Measurements from ENCODE around the gene MAP7.

The MAP7 gene

GRCh38 chr6:136527831-136528230 is 22.4 kb downstream of the MAP7 start:
- no peak for DNase-seq

- no peak for DNase-seq
Observed at GRCh38 chr6:136526937-136527336, 23.3 kb downstream of the MAP7 start.

GRCh38 chr6:136526196-136526930 is 23.9 kb downstream of the MAP7 start:
- peak; percentile 63 for DNase-seq

- DNase-seq = no peak
Observed at GRCh38 chr6:136525586-136526195, 24.5 kb downstream of the MAP7 start.

- no peak for DNase-seq
Observed at GRCh38 chr6:136524936-136525413, 25.2 kb downstream of the MAP7 start.

- no peak for DNase-seq
Observed at GRCh38 chr6:136524339-136524935, 25.8 kb downstream of the MAP7 start.

GRCh38 chr6:136523196-136523595 is 27.0 kb downstream of the MAP7 start:
- DNase-seq = no peak

GRCh38 chr6:136522636-136523035 is 27.6 kb downstream of the MAP7 start:
- DNase-seq = no peak

GRCh38 chr6:136521911-136522310 is 28.3 kb downstream of the MAP7 start:
- no peak for DNase-seq

- DNase-seq = no peak
Observed at GRCh38 chr6:136521427-136521826, 28.8 kb downstream of the MAP7 start.

GRCh38 chr6:136520517-136520916 is 29.7 kb downstream of the MAP7 start:
- DNase-seq = no peak

- no peak for DNase-seq
Observed at GRCh38 chr6:136517582-136517981, 32.6 kb downstream of the MAP7 start.

GRCh38 chr6:136517002-136517401 is 33.2 kb downstream of the MAP7 start:
- DNase-seq = no peak

GRCh38 chr6:136514591-136514990 is 35.6 kb downstream of the MAP7 start:
- DNase-seq = no peak

GRCh38 chr6:136511926-136512325 is 38.3 kb downstream of the MAP7 start:
- no peak for DNase-seq

GRCh38 chr6:136511397-136511796 is 38.8 kb downstream of the MAP7 start:
- DNase-seq = no peak

GRCh38 chr6:136510782-136511181 is 39.4 kb downstream of the MAP7 start:
- DNase-seq = no peak

- DNase-seq = no peak
Observed at GRCh38 chr6:136510299-136510698, 39.9 kb downstream of the MAP7 start.

GRCh38 chr6:136508725-136509392 is 41.4 kb downstream of the MAP7 start:
- no peak for DNase-seq

- DNase-seq = no peak
Observed at GRCh38 chr6:136506124-136506799, 44.0 kb downstream of the MAP7 start.

GRCh38 chr6:136503303-136504029 is 46.8 kb downstream of the MAP7 start:
- DNase-seq = no peak

- no peak for DNase-seq
Observed at GRCh38 chr6:136502786-136503185, 47.4 kb downstream of the MAP7 start.

All from femur (tissue), 1 donor.